Pericardium fibroblast (primary cell): ENCODE results near the gene ARMCX6. TPM values are rescaled to one million over a fixed set of nuclear protein-coding genes. Genes with fewer than 3 reads are reported as not detected.

Experiments used
- total RNA-seq: library from RNA; depleted of rRNA; stranded (reverse); fragments of >200 nt; gene quantifications from 2 replicates; pipeline ENCODE4 v1.2.3, GENCODE V29; 2015

The ARMCX6 gene
- total RNA-seq = 24.2 and 24.9 TPM in 2 replicates

DNA sequence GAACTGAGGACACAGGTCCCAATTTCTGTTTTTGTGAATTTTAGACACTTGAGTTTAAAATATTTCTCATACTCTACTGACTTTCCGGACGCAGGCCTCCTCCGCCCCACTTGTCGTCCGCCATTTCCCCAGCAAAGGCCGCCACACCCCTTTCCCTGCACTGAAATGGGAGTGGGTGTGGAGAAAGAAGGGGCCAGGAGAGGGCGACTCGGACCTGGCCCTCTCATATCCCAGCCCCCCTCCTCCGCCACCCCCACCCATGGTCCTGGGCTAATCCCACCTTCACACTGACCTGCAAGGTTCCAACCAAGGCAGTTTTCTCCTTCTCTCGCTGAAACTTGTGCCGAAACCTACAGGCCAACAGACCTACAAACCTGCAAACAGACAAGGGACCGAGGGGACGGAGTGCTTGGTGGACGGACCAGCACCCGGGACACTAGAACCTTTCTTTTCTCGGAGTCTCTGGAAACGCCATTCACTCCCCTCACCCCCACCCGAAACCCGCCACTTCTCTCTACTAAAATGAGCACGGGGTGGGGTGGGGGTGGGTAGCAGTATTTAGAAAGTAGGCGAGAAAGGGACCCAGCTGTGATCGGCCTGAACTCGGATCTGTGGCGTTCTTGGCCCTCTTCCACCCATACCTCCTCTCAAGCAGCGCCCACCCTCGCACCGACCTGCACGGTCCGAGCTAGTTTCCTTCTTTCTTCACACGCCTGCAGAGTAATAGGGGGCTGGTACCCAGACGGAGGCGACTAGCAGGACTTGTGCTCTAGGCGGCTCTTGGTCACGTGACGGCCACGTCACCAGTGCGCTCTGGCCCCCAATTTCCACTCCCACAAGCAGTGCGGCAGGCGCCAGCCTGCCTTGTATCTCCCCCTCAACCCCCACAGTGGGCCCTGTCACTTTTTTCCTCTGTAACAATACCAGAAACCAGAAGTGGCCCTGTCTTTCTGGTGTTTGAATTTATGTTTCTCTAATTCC lies at the start of gene ARMCX6:
ARMCX6 (minus strand) TSS at position 790 of the 981 bp plus-strand sequence. CDS start 1,380 bp downstream, outside the sequence.

GRCh38 chrX:101659601-101660063 lies 41.8 kb upstream of the ARMCX6 start, which contains the start of gene ARMCX2:
Gene ARMCX2 (minus strand): TSS chrX:101659850. CDS start chrX:101657588, 2,262 bp downstream.

Other genes with a start within 250 kb of the ARMCX6 start
- 0.17 TPM in 1 of 2 replicates, not detected in the other for gene BTK, start 231.8 kb downstream of the ARMCX6 start, total RNA-seq
- 335 and 700 TPM in 2 replicates for gene RPL36A, start 227.0 kb downstream of the ARMCX6 start, total RNA-seq
- 10.9 and 18.1 TPM in 2 replicates for gene GLA, start 210.1 kb downstream of the ARMCX6 start, total RNA-seq
- 39.7 and 45.3 TPM in 2 replicates for gene HNRNPH2, start 209.8 kb downstream of the ARMCX6 start, total RNA-seq
- 0.70 and 1.4 TPM in 2 replicates for gene ARMCX4, start 132.5 kb downstream of the ARMCX6 start, total RNA-seq
- gene ARMCX1, start 67.5 kb downstream of the ARMCX6 start, total RNA-seq = 24.7 and 34.0 TPM in 2 replicates
- 43.6 and 52.9 TPM in 2 replicates for gene ARMCX3, start 5.2 kb upstream of the ARMCX6 start, total RNA-seq
- gene ARMCX2, start 41.9 kb upstream of the ARMCX6 start, total RNA-seq = 73.8 and 76.3 TPM in 2 replicates